GM23338 (cell line): ENCODE data around the gene BRCC3.

Experiments used
- CREB1 ChIP-seq: fragments of 250-450 bp; sonication (Bioruptor Pico); IDR thresholded peaks from 2 replicates; pipeline ENCODE4 v1.5.0; 2020; ENCODE audit warnings: low read depth, mild to moderate bottlenecking, moderate library complexity
- CTCF ChIP-seq, 2 experiments: fragments of 200-600 bp in 1 of 2; sonication (generic) in 1 of 2; conservative IDR thresholded peaks; 2 replicates each; pipeline versions ENCODE4 v1.5.1 to v1.6.1; 2016 to 2017; ENCODE audit warnings: antibody characterized with exemption in 2 of 2, low read depth in 2 of 2, mild to moderate bottlenecking in 2 of 2, moderate library complexity in 1 of 2
- ETS1 ChIP-seq: IDR thresholded peaks from 2 replicates; pipeline ENCODE4 v1.6.1; 2016; ENCODE audit warnings: antibody characterized with exemption
- EZH2 ChIP-seq: fragments of 200-600 bp; sonication (generic); IDR thresholded peaks from one replicate; pipeline ENCODE4 v1.8.0; 2017; ENCODE audit warnings: antibody characterized with exemption, mild to moderate bottlenecking, low read depth; ENCODE audit not compliant: unreplicated experiment
- JUNB ChIP-seq: IDR thresholded peaks from one replicate; pipeline ENCODE4 v1.6.1; 2016; ENCODE audit warnings: antibody characterized with exemption; ENCODE audit not compliant: unreplicated experiment
- POLR2AphosphoS5 ChIP-seq: IDR thresholded peaks from 2 replicates; pipeline ENCODE4 v1.6.1; 2016; ENCODE audit warnings: antibody characterized with exemption, low read depth
- TF ChIP-seq, protein P1 (sequence below): IDR thresholded peaks from one replicate; pipeline ENCODE4 v1.6.1; 2018; ENCODE audit warnings: antibody characterized with exemption; ENCODE audit not compliant: unreplicated experiment

- TF ChIP-seq CTCF (conservative IDR thresholded peaks at IDR 0.05; ENCODE audit: low read depth in 2 of 2): no peak
- TF ChIP-seq EZH2: no peak
- TF ChIP-seq, protein P1, sequence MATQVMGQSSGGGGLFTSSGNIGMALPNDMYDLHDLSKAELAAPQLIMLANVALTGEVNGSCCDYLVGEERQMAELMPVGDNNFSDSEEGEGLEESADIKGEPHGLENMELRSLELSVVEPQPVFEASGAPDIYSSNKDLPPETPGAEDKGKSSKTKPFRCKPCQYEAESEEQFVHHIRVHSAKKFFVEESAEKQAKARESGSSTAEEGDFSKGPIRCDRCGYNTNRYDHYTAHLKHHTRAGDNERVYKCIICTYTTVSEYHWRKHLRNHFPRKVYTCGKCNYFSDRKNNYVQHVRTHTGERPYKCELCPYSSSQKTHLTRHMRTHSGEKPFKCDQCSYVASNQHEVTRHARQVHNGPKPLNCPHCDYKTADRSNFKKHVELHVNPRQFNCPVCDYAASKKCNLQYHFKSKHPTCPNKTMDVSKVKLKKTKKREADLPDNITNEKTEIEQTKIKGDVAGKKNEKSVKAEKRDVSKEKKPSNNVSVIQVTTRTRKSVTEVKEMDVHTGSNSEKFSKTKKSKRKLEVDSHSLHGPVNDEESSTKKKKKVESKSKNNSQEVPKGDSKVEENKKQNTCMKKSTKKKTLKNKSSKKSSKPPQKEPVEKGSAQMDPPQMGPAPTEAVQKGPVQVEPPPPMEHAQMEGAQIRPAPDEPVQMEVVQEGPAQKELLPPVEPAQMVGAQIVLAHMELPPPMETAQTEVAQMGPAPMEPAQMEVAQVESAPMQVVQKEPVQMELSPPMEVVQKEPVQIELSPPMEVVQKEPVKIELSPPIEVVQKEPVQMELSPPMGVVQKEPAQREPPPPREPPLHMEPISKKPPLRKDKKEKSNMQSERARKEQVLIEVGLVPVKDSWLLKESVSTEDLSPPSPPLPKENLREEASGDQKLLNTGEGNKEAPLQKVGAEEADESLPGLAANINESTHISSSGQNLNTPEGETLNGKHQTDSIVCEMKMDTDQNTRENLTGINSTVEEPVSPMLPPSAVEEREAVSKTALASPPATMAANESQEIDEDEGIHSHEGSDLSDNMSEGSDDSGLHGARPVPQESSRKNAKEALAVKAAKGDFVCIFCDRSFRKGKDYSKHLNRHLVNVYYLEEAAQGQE: no peak
- no peak for TF ChIP-seq POLR2AphosphoS5
- TF ChIP-seq JUNB: no peak
- TF ChIP-seq CREB1 (CRISPR knock-in tag): no peak
- TF ChIP-seq ETS1: no peak
Observed at GRCh38 chrX:155127940-155128339, 56.6 kb downstream of the BRCC3 start.
